OCI-LY7 (cell line): ENCODE results near the gene TMEM161A. TPM values are rescaled to one million over a fixed set of nuclear protein-coding genes. Genes with fewer than 3 reads are reported as not detected.
A peak's percentile ranks its signal among the peaks of the same experiment; 100 is the strongest.

Experiments
- BruUV-seq: library from RNA; stranded (reverse); fragments of 400-500 nt; replicated peaks from 2 replicates; lab custom pipeline; 2021; lab: Mats Ljungman, UMichigan
- CTCF ChIA-PET: fragments of 300-600 bp; sonication (Branson Sonifier 250); formaldehyde crosslinking; loops from one replicate; lab custom pipeline; 2022; ENCODE audit warnings: antibody characterized with exemption; ENCODE audit not compliant: unreplicated experiment; lab: Charles Lee
- POLR2A ChIA-PET: fragments of 300-600 bp; sonication (Branson Sonifier 250); formaldehyde crosslinking; loops from one replicate; lab custom pipeline; 2022; ENCODE audit warnings: antibody characterized with exemption; lab: Charles Lee
- DNase-seq: peaks from one replicate; pipeline ENCODE4 v3.0.0-alpha.2; 2015; ENCODE audit warnings: low spot score
- H2AFZ ChIP-seq: fragments of 200-600 bp; sonication (generic), shearing (Covaris generic); 2 replicates; pipeline ENCODE4 v1.6.1; 2014; ENCODE audit warnings: mild to moderate bottlenecking, antibody characterized with exemption, low read length, moderate library complexity
- H3K27ac ChIP-seq: fragments of 200-600 bp; sonication (generic); 2 replicates; pipeline ENCODE4 v1.5.1; 2014; ENCODE audit warnings: mixed run types, low read depth, mild to moderate bottlenecking, moderate library complexity, low read length, inconsistent platforms; ENCODE audit not compliant: poor library complexity, severe bottlenecking
- H3K36me3 ChIP-seq: fragments of 200-600 bp; sonication (generic); 2 replicates; pipeline ENCODE4 v1.6.1; 2014; ENCODE audit warnings: mild to moderate bottlenecking, antibody characterized with exemption, low read length, moderate library complexity, mixed read lengths; ENCODE audit not compliant: insufficient read depth
- H3K4me1 ChIP-seq: fragments of 200-600 bp; sonication (generic); 2 replicates; pipeline ENCODE4 v1.5.1; 2014; ENCODE audit warnings: mild to moderate bottlenecking, low read length; ENCODE audit not compliant: insufficient read depth, poor library complexity, severe bottlenecking
- H3K4me2 ChIP-seq: fragments of 200-600 bp; sonication (generic); 2 replicates; pipeline ENCODE4 v1.6.1; 2014; ENCODE audit warnings: mild to moderate bottlenecking, low read length
- H3K4me3 ChIP-seq: fragments of 200-600 bp; sonication (generic); 2 replicates; pipeline ENCODE4 v1.5.1; 2014; ENCODE audit warnings: mild to moderate bottlenecking, low read depth, low read length; ENCODE audit not compliant: poor library complexity, severe bottlenecking
- H3K79me2 ChIP-seq: fragments of 200-600 bp; sonication (generic); 2 replicates; pipeline ENCODE4 v1.6.1; 2016; ENCODE audit warnings: low read depth, mild to moderate bottlenecking, low read length, moderate library complexity, mixed read lengths; ENCODE audit not compliant: insufficient read depth
- H3K9me2 ChIP-seq: fragments of 200-600 bp; sonication (generic); 2 replicates; pipeline ENCODE4 v1.6.1; 2016; ENCODE audit warnings: mild to moderate bottlenecking, low read length, mixed read lengths; ENCODE audit not compliant: insufficient read depth
- H3K9me3 ChIP-seq: fragments of 200-600 bp; sonication (generic); 2 replicates; pipeline ENCODE4 v1.6.1; 2014; ENCODE audit warnings: mild to moderate bottlenecking, mixed run types, low read length, mixed read lengths
- H4K20me1 ChIP-seq: fragments of 200-600 bp; sonication (generic); 2 replicates; pipeline ENCODE4 v1.6.1; 2014; ENCODE audit warnings: mild to moderate bottlenecking, antibody characterized with exemption, low read length, moderate library complexity, mixed read lengths; ENCODE audit not compliant: insufficient read depth
- EZH2phosphoT487 ChIP-seq: fragments of 200-600 bp; sonication (generic); IDR thresholded peaks from 2 replicates; pipeline ENCODE4 v1.6.1; 2018; ENCODE audit warnings: low read depth, borderline replicate concordance, mild to moderate bottlenecking, mixed run types, antibody characterized with exemption, low read length, moderate library complexity, mixed read lengths
- intact Hi-C: fragments of 100-400 bp; cut with micrococcal nuclease; formaldehyde crosslinking; loops from one replicate; pipeline ENCODE4 v1.10.0; 2022; ENCODE audit not compliant: unreplicated experiment
- total RNA-seq, 2 experiments: library from RNA; depleted of rRNA in 1 of 2; stranded (reverse); fragments of >200 nt in 1 of 2; shearing (Covaris generic) in 1 of 2; gene quantifications; 2 replicates each; pipeline ENCODE4 v1.2.3, GENCODE V29; 2014 to 2022
- TF ChIP-seq, protein P1 (sequence below): fragments of 200-600 bp; sonication (generic); conservative IDR thresholded peaks from 2 replicates; pipeline ENCODE4 v1.5.1; 2014; ENCODE audit warnings: mild to moderate bottlenecking, antibody characterized with exemption, low read length, moderate library complexity, mixed read lengths

TMEM161A gene
- total RNA-seq, 2 experiments from 2014 or later, result 31.2 to 40.5 TPM

GRCh38 chr19:19121371-19121770 is 16.9 kb downstream of the TMEM161A start:
- H3K79me2 ChIP-seq, result no peaks in the 10 kb centered on the region
- intact Hi-C loops, result no loop called here
- peaks cover 16% of the 10 kb centered on the region; the same call in 1 of the 2 replicates for H3K9me3 ChIP-seq
- H2AFZ ChIP-seq, result no peak overlapping the region
- DNase-seq, result no peak
- no peaks in the 10 kb centered on the region for H4K20me1 ChIP-seq
- H3K36me3 ChIP-seq, result peaks cover 59% of the 10 kb centered on the region
- H3K4me1 ChIP-seq, result no peaks in the 10 kb centered on the region
- POLR2A ChIA-PET, result no interaction called here
- H3K4me2 ChIP-seq, result no peak overlapping the region
- TF ChIP-seq, protein P1, sequence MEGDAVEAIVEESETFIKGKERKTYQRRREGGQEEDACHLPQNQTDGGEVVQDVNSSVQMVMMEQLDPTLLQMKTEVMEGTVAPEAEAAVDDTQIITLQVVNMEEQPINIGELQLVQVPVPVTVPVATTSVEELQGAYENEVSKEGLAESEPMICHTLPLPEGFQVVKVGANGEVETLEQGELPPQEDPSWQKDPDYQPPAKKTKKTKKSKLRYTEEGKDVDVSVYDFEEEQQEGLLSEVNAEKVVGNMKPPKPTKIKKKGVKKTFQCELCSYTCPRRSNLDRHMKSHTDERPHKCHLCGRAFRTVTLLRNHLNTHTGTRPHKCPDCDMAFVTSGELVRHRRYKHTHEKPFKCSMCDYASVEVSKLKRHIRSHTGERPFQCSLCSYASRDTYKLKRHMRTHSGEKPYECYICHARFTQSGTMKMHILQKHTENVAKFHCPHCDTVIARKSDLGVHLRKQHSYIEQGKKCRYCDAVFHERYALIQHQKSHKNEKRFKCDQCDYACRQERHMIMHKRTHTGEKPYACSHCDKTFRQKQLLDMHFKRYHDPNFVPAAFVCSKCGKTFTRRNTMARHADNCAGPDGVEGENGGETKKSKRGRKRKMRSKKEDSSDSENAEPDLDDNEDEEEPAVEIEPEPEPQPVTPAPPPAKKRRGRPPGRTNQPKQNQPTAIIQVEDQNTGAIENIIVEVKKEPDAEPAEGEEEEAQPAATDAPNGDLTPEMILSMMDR, result no peak
- no peak for TF ChIP-seq EZH2phosphoT487
- BruUV-seq, result no TSS peak
- H3K9me2 ChIP-seq, result no peaks in the 10 kb centered on the region
- H3K27ac ChIP-seq, result no peak overlapping the region
- H3K4me3 ChIP-seq, result no peak overlapping the region
- CTCF ChIA-PET, result no interaction called here

DNA sequence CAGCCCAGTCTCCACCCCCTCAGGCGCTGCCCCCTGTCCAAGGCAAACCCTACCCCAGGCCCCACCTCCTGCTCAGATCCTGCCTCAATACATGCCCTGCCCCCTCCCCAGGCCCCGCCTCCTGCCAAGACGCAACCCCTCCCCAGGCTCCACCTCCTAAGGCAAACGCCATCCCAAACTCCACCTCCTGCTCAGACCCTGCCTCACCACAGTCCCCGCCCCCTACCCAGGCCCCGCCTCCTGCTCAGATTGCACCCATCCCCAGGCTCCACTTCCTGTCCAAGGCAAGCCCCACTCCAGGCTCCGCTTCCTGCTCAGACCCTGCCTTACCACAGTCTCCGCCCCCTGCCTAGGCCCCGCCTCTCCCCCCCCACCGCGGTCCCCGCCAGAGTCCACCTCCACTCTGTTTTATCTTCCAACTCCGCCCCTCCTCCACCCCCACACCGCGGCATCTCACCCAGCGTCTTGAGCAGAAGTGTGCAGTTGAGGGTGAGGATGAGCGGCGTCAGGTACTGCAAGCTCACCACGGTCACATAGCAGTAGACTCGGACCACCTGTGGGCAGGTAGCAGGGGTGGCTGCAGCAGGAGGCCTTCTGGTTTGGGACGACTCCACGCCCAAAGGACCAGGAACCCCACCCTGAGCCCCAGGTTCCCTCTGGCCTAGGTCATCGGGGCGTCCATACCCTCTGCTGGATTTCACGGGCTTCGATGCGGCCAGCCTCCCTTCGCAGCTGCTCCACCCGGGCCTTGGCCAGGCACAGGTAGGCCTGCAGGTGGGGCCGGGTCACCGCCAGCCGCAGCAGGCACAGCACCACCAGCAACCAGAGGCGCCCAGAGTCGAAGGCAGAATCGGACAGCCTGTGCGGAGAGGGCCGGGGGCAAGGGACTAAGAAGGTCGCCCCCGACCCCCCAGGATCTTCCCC is 17.7 kb downstream of the TMEM161A start:
- POLR2A ChIA-PET, result interaction anchor here (0.6 kb wide), 1 partner anchor 135 kb away, joined by 3 read pairs; no protein-coding TSS in a partner anchor
- no peak overlapping the region for H3K4me2 ChIP-seq
- CTCF ChIA-PET, result no interaction called here

More for the DNA sequence above, 17.7 kb downstream of the TMEM161A start:
- H3K4me3 ChIP-seq, result no peak overlapping the region
- H3K36me3 ChIP-seq, result peaks cover 55% of the 10 kb centered on the region
- H2AFZ ChIP-seq, result no peak overlapping the region
- H4K20me1 ChIP-seq, result no peaks in the 10 kb centered on the region
- H3K27ac ChIP-seq, result no peak overlapping the region
- DNase-seq, result peak; percentile 70
- peaks cover 16% of the 10 kb centered on the region; the same call in 1 of the 2 replicates for H3K9me3 ChIP-seq
- H3K4me1 ChIP-seq, result no peaks in the 10 kb centered on the region
- TF ChIP-seq, protein P1, result no peak
- no peak for TF ChIP-seq EZH2phosphoT487
- intact Hi-C loops, result no loop called here
- BruUV-seq, result no TSS peak
- no peaks in the 10 kb centered on the region for H3K9me2 ChIP-seq
- H3K79me2 ChIP-seq, result no peaks in the 10 kb centered on the region
